ENCODE data around the gene ACAA1.
A peak's percentile ranks its signal among the peaks of the same experiment; 100 is the strongest.
"Not testable (repeated sequence)": the region's sequence is repeated elsewhere in the genome, so short reads cannot be mapped to it uniquely, and the experiment has no call there.

The ACAA1 gene

GRCh38 chr3:38154033-38154494 lies 17.1 kb upstream of the ACAA1 start:
- no peak for DNase-seq (ENCODE audit: low read depth)

GRCh38 chr3:38153221-38153620 lies 16.3 kb upstream of the ACAA1 start:
- DNase-seq (ENCODE audit: low read depth): no peak

- no peak for DNase-seq (ENCODE audit: low read depth)
These were observed 15.7 kb upstream of the ACAA1 start for GRCh38 chr3:38152609-38153008.

- no peak for DNase-seq (ENCODE audit: low read depth)
These were observed 14.8 kb upstream of the ACAA1 start for GRCh38 chr3:38151667-38152265.

- DNase-seq (ENCODE audit: low read depth): no peak
These were observed 14.0 kb upstream of the ACAA1 start for GRCh38 chr3:38150780-38151528.

- DNase-seq (ENCODE audit: low read depth): no peak
These were observed 12.8 kb upstream of the ACAA1 start for GRCh38 chr3:38149708-38150107.

GRCh38 chr3:38148311-38148882 lies 11.5 kb upstream of the ACAA1 start:
- no peak for DNase-seq (ENCODE audit: low read depth)

GRCh38 chr3:38147421-38147820 lies 10.5 kb upstream of the ACAA1 start:
- DNase-seq (ENCODE audit: low read depth): no peak

- DNase-seq (ENCODE audit: low read depth): no peak
These were observed 9.6 kb upstream of the ACAA1 start for GRCh38 chr3:38146504-38146903.

GRCh38 chr3:38143511-38143910 lies 6.6 kb upstream of the ACAA1 start:
- no peak for DNase-seq (ENCODE audit: low read depth)

GRCh38 chr3:38142959-38143358 lies 6.0 kb upstream of the ACAA1 start:
- DNase-seq (ENCODE audit: low read depth): no peak

GRCh38 chr3:38141952-38142273 lies 5.0 kb upstream of the ACAA1 start:
- DNase-seq (ENCODE audit: low read depth): no peak

GRCh38 chr3:38141173-38141951 lies 4.4 kb upstream of the ACAA1 start:
- no peak for DNase-seq (ENCODE audit: low read depth)

- no peak for DNase-seq (ENCODE audit: low read depth)
These were observed 3.6 kb upstream of the ACAA1 start for GRCh38 chr3:38140326-38141172.

- no peak for DNase-seq (ENCODE audit: low read depth)
These were observed 2.7 kb upstream of the ACAA1 start for GRCh38 chr3:38139652-38140051.

- no peak for DNase-seq (ENCODE audit: low read depth)
These were observed 2.3 kb upstream of the ACAA1 start for GRCh38 chr3:38139191-38139590.

GRCh38 chr3:38138349-38139190 lies 1.6 kb upstream of the ACAA1 start, which contains the start of gene MYD88:
TSS of gene MYD88 (plus strand) at chr3:38138661. CDS start at chr3:38138701, 40 bp downstream.
- peak; percentile 69 for DNase-seq (ENCODE audit: low read depth)

- no peak for DNase-seq (ENCODE audit: low read depth)
These were observed 855 bp upstream of the ACAA1 start for GRCh38 chr3:38137615-38138348.

GRCh38 chr3:38136393-38136776 lies 542 bp downstream of the ACAA1 start:
- no peak for DNase-seq (ENCODE audit: low read depth)

- DNase-seq (ENCODE audit: low read depth): not testable (repeated sequence)
These were observed 1.2 kb downstream of the ACAA1 start for GRCh38 chr3:38135621-38136277.
